Stimulated activated CD8-positive, alpha-beta memory T cell treated with anti-CD3 and anti-CD28 coated beads, Interleukin-15, amount 100 ng/mL, for 48 hours (primary cell): Measurements from ENCODE around the gene THEMIS2.

Experiments used
- DNase-seq, 2 donors: peaks; one replicate each; pipeline ENCODE4 v3.0.0-alpha.2; 2020; ENCODE audit warnings: low read depth in 2 of 2

THEMIS2 gene

GRCh38 chr1:27885621-27886352, 13.4 kb downstream of the THEMIS2 start:
- DNase-seq: no peak

DNA sequence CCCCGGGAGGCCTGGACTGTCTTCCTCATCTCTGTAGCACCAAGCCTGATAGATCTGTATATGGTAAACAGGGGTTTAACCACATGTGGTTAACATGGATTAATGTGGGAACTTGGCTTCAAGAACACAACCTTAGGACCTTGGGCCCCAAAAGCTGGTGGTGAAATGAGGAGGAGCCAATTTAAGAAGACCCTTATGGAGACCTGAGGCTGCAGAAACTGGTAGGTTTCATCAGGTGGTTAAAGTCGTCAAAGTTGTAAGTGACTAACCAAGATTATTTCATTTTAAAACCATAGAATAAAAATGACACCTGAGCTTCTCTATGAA, 14.0 kb downstream of the THEMIS2 start:
- DNase-seq: no peak

- DNase-seq: no peak
These were observed 14.4 kb downstream of the THEMIS2 start for GRCh38 chr1:27886744-27887143.

- DNase-seq: no peak
These were observed 15.1 kb downstream of the THEMIS2 start for GRCh38 chr1:27887215-27888021.

DNA sequence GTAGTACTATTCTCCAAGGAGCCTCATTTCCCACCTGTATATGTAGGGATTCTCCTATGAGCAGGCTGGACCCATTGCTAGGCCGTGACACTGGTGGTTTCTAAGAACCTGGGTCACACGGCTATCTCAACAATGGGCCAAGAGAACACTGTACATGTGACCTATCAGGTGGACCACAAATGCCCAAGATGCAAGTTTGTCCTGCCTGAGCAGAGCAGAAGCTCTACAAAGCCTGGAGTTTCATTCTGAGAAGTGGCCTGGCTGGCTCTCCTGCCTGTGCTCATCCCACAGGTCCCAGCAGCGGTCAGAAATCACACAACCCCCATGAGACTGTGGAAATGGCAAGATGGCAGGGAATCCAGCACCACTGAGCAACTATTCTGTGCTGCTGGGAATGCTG, 17.2 kb downstream of the THEMIS2 start:
- DNase-seq: no peak

DNA sequence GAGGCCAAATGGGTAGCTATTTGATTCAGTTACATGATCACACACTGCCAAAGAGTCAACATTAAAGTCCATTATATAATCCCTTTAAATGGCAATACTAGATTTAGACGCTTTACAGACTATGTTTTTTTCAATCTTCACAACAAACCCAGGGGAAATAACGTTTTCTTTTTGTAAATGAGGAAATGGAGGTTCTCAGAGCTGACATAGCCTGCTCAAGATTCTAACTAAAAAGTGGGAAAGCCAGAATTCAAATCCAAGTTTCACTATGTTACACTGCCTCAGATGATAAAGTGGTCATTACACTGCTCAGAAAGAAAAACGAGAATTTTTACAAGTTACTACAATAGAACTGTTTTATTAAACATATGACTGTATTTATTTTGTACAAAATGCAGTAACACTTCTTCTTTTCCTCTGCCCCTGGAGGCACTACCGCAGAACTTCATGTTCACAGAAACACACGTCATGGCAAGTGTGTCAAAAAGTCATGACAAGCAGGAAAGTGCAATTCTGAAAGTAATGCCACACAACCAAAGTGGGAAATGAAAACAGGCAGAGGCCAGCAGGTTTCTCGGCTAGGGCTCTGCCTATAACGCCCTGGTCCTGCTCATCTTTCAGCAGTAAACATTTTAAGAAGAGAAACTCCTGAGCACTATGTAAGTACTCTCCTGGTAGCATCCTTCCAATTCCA, 19.0 kb downstream of the THEMIS2 start:
- DNase-seq: no peak

DNA sequence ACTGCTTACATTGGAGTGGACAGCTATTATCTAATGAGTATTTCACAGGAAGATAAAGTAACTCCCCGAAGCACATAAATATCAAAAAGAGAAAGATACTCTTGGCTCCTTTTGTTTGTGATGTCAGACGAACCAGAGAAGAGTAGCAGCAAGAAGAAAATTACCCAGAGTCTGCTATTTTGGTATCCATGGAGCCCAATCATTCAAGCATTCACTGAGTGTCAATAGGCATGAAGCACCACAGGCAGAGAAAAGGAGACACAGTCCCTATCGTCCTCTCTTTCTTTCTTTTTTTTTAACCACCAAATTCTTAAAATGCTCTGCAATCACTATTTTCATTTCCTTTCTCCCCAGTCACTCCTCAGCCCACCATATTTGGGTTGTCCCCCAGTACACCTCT, 22.2 kb downstream of the THEMIS2 start:
- DNase-seq: no peak

- DNase-seq: no peak
These were observed 34.4 kb downstream of the THEMIS2 start for GRCh38 chr1:27906759-27907158.

- DNase-seq: no peak
These were observed 40.1 kb downstream of the THEMIS2 start for GRCh38 chr1:27912429-27912828.

- DNase-seq: no peak
These were observed 42.8 kb downstream of the THEMIS2 start for GRCh38 chr1:27915082-27915575.

DNA sequence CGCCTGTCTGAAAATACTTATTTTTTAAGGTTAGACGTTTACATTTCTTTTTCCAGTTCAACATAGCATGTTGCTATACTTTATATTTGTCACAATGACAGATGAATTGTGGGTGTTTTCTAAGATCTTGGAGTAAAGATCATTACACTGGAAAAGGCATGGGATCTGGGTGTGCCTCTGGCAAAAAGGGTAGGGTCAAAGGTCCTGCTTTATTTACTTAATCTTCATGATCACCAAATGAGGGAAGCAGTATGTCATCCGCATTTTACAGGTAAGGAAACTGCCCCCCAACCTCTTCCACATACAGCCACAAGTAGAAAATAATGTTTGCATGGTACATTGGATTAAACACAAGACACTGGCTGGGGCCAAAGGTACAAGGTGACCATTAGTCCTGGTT, 49.9 kb downstream of the THEMIS2 start:
- no peak for DNase-seq

GRCh38 chr1:27928216-27928954, 56.0 kb downstream of the THEMIS2 start:
- no peak for DNase-seq

- DNase-seq: no peak
These were observed 58.8 kb downstream of the THEMIS2 start for GRCh38 chr1:27931184-27931583.

GRCh38 chr1:27931759-27932158, 59.4 kb downstream of the THEMIS2 start:
- DNase-seq: no peak

GRCh38 chr1:27934818-27935549, 62.6 kb downstream of the THEMIS2 start, which contains the start of gene SMPDL3B:
Gene SMPDL3B (plus strand): TSS chr1:27935000. CDS start chr1:27935184, 184 bp downstream.
- DNase-seq: no peak

DNA sequence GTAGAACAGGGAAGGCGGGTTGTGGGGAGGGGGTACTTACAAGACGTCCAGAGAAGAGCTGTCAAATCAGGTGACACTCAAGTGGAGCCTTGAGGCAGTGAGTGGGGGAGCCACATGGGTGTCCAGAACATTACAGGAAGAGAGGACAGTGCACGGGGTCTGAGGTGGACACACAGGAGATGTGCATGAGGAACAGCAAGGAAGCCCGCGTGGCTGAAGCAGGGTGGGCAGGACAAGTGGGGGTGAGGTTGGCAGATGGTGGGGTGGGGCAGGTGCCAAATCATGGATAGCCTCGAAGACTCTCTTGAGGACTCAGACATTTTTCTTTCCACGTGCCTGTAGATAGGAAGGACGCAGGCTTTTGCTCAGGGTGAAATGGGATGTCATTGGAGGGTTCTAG, 63.4 kb downstream of the THEMIS2 start:
- no peak for DNase-seq
